DLD1 (cell line): ENCODE data around the gene CAPZA2.
"Not testable (repeated sequence)": the region's sequence is repeated elsewhere in the genome, so short reads cannot be mapped to it uniquely, and the experiment has no call there.

Experiments used
- in situ Hi-C: cut with HindIII; loops from 2 replicates; pipeline ENCODE4 v1.10.0; 2017; ENCODE audit warnings: low sequenced_read_pairs

CAPZA2 gene

GRCh38 chr7:116862234-116862950 is at the start of gene CAPZA2:
Gene CAPZA2, plus strand, starts transcription at chr7:116862587. Its CDS starts 25 bp downstream, at chr7:116862612.
- in situ Hi-C loops = loop anchor here (25.0 kb wide), 1 partner anchor 225 kb away; no protein-coding TSS in a partner anchor

DNA sequence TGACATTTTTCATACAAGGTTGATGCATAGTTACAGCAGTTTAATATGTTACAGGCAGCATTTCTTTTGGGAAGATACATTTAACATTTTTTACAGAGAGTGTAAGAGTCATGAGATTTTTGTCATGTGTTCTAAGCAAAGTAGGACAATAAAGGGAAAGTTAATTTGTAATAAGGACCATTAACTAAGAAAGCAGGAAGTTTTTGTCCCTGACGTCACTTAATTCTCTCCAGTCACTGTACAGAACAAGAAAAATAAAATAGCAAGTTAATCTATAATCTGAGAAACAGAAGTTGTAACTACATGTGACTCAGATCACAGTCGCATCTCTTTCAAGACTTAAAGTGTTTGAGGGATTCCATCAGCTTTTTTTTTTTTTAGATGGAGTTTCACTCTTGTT is 49.5 kb upstream of the CAPZA2 start:
- in situ Hi-C loops = no loop called here

- in situ Hi-C loops = not testable (repeated sequence)
Measured at GRCh38 chr7:116813371-116813770, 49.0 kb upstream of the CAPZA2 start.

DNA sequence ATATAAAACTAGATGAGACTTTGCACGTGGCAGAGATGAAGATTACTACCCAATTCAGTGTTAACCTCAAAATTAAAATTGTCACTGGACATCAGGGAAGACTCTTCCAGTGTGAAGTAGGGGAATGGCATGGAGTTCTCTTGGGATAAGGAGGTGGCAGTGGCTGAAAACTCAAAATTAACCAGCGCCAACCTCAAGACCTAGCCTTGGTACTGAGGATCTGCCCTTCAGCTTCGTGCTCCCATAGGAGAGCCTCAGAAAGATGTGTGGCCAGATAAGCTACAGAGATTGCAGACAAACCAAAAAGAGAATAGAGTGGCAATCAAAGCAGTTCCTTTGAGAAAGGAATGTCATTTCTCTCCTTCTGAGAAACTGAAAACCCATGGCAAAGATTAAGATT is 47.3 kb upstream of the CAPZA2 start:
- in situ Hi-C loops = no loop called here

DNA sequence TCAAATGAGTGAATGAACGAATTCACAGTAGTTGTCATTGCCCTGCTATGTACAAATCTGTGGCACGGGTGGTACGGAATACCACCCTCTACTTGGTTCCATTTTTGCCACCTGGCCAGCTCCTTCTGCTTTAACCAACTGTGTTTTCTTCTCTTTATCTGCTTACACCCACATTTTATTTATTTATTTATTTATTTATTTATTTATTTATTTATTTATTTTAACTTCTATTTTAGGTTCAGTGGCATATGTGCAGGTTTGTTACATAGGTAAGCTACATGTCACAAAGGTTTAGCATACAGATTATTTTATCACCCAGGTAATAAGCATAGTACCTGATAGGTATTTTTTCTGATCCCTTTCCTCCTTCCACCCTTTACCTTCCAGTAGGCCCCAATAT is 42.2 kb upstream of the CAPZA2 start:
- in situ Hi-C loops = no loop called here

DNA sequence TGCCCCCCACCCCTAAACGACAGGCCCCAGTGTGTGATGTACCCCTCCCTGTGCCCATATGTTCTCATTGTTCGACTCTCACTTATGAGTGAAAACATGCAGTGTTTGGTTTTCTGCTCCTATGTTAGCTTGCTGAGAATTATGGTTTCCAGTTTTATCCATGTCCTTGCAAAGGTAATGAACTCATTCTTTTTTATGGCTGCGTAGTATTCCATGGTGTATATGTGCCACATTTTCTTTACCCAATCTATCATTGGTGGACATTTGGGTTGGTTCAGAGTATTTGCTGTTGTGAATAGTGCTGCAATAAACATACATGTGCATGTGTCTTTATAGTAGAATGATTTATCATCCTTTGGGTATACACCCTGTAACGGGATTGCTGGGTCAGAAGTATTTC is 40.7 kb upstream of the CAPZA2 start:
- in situ Hi-C loops = not testable (repeated sequence)

DNA sequence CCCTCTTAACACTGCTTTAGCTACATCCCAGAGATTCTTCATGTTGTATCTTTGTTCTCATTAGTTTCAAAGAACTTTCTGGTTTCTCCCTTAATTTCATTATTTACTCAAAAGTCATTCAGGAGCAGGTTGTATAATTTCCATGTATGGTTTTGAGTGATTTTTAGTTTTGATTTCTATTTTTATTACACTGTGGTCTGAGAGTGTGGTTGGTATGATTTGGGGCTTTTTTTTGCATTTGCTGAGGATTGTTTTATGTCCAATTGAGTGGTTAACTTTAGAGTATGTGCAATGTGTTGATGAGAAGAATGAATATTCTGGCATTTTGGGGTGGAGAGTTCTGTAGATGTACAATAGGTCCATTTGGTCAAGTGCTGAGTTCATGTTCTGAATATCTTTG is 37.9 kb upstream of the CAPZA2 start:
- in situ Hi-C loops = no loop called here

- in situ Hi-C loops = no loop called here
Measured at GRCh38 chr7:116828281-116828680, 34.1 kb upstream of the CAPZA2 start.

GRCh38 chr7:116829041-116829440 is 33.3 kb upstream of the CAPZA2 start:
- in situ Hi-C loops = no loop called here

DNA sequence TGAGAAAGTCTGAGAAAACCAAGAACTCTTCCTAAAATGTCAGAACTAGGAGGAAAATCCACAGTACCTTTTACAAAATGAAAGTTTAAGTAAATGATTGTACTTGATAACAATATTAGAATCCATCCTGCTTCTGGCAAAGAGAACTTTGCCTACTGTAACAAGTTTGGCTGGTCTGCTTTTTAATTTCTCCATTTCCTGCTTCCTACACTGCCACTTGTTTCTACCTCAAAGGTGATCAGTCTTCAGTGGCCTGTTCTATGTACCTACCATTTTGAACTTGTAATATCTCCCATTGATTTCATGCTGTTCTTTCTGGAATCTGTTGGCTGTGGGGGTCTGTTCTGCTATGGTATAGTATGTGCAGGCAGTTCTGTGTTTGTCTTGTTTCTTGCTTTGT is 32.9 kb upstream of the CAPZA2 start:
- in situ Hi-C loops = no loop called here

DNA sequence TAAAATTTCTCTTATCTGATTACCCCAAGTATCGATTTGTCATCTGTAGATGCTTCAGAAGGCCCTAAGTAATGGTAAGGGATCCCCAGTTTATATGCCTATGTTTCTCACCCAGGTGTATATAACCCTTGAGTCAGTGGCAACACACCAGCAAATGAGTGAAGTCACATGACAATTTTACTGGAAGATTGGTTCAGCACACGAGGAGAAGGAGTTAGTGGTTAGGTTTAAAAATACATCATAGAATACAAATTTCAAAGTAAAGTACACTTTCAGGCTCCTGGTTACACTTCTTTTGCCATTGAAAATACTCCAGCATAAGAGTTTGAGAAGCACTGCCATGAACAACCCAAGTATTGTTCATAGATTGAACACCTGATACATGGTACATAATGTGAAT is 29.7 kb upstream of the CAPZA2 start:
- in situ Hi-C loops = no loop called here

GRCh38 chr7:116834815-116835504 is 27.4 kb upstream of the CAPZA2 start:
- in situ Hi-C loops = no loop called here

- in situ Hi-C loops = no loop called here
Measured at GRCh38 chr7:116836048-116836447, 26.3 kb upstream of the CAPZA2 start.

DNA sequence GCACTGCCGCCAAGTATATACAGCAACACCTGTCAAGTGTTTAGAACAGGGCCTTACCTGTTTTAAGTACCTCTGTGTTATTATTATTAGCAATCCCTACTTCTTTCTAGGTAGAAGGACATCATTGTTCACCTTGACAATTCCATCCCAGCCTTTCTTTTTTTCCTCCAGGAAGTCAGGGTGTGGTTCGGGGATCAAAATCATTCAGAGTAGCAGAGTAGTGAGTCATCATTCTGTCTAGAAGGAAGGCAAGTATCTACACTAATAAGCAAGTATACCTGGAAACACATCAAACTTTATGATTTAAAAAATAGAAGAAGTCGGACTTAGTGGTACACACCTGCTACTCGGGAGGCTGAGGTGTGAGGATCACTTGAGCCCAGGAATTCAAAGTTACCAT is 25.5 kb upstream of the CAPZA2 start:
- in situ Hi-C loops = no loop called here

DNA sequence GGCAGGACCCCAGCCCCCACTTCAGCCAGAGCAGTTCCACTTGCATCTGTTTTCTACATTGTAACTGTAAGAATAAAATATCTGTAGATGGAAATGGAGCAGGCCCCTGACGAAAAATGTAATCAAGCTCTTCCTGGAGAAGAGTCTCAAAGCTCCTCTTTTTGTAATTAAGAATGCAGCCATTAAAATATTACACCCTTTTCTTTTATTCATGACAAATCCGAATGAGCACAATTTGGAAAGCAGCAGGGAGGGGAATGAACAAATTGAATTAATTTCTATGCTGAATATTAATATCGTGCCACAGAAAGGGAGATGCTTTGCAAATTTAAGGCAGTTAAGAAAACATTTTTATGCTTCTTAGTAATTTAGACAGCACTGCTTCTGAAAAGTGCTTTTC is 24.8 kb upstream of the CAPZA2 start:
- in situ Hi-C loops = no loop called here

- in situ Hi-C loops = no loop called here
Measured at GRCh38 chr7:116840256-116840655, 22.1 kb upstream of the CAPZA2 start.

DNA sequence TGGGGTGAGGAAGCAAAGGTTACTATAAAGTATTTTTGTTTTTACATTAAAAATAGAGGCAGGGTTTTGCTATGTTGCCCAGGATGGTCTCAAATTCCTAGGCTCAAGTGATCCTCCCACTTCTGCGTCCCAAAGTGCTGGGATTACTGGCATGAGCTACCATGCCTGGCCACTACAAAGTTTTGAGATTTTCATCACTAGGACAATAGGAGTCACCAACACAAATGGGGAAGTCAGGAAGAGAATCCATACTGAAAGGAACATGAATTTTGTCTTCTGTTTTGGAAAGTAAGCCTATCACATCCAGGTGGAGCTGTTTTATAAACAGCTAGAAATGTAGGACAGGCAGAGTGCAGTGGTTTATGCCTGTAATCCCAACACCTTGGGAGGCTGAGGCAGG is 20.0 kb upstream of the CAPZA2 start:
- in situ Hi-C loops = no loop called here

DNA sequence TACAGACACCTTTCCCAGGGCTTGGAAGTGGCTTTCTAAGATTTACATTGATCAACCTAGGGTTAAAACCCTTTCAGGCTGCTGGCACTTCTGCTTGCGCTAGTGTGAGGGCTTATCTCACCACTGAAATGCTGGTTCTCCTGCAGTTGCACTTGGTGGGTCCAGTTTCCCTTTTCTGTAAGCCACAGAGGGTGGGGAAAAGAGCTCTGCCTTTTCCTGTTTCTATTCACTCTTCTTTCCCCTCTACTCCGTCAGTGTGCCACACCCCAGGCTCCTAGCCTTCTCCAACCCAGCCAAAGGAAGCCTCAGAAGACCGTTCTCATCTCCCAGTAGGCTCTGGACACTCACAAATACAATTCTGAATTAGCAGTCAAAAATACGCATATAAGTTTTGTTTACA is 19.0 kb upstream of the CAPZA2 start:
- in situ Hi-C loops = no loop called here

- in situ Hi-C loops = loop anchor here (25.0 kb wide), 1 partner anchor 214 kb away; no protein-coding TSS in a partner anchor
Measured at GRCh38 chr7:116851175-116851574, 11.2 kb upstream of the CAPZA2 start.

- in situ Hi-C loops = loop anchor here (25.0 kb wide), 1 partner anchor 214 kb away; no protein-coding TSS in a partner anchor
Measured at GRCh38 chr7:116851671-116852070, 10.7 kb upstream of the CAPZA2 start.

DNA sequence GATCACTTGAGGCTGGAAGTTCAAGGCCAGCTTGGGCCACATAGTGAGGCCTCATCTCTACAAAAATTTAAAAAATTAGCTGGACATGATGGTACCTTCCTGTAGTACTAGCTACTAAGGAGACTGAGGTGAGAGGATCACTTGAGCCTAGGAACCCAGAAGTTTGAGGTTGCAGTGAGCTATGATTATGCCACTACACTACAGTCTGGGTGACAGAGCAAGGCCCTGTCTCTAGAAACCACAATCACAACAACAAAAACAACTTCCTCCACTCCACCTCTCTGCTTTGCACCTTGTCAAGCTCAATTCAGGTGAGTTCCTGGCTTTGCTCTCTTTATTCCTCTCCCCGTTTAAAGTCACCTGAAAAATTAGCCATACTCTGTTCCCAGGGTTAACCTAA is 8.3 kb upstream of the CAPZA2 start:
- in situ Hi-C loops = loop anchor here (25.0 kb wide), 1 partner anchor 217 kb away; no protein-coding TSS in a partner anchor

DNA sequence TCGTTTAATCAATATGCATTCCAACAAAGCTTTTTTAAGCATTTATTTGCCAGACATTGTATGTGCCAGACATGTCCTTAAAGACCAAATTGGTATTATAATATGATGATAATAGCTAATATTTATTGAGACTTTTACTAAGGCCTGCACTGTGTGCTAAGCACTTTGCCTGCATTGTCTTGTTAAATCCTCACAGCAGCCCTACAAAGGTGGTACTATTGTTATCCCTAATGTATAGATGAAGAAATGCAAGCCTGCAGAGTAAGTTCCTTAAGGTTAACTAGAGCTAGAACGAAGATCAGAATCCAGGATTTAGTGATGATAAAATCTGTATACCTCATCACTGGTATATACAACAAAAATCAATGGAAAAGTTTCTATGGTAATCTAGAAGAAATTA is 5.3 kb upstream of the CAPZA2 start:
- in situ Hi-C loops = loop anchor here (25.0 kb wide), 1 partner anchor 220 kb away; no protein-coding TSS in a partner anchor
